Ishikawa (cell line): Measurements from ENCODE around the gene ANGPTL7.

Experiments used
- MAX ChIP-seq: IDR thresholded peaks from 2 replicates; pipeline ENCODE4 v1.6.1; 2012
- NFIC ChIP-seq: IDR thresholded peaks from 2 replicates; pipeline ENCODE4 v1.6.1; 2012
- RAD21 ChIP-seq: IDR thresholded peaks from 2 replicates; pipeline ENCODE4 v1.6.1; 2012; ENCODE audit warnings: low read depth
- REST ChIP-seq: IDR thresholded peaks from 2 replicates; pipeline ENCODE4 v1.6.1; 2012; ENCODE audit warnings: low read depth, mild to moderate bottlenecking
- TAF1 ChIP-seq: IDR thresholded peaks from 2 replicates; pipeline ENCODE4 v1.6.1; 2012; ENCODE audit warnings: low read depth, mild to moderate bottlenecking
- YY1 ChIP-seq: IDR thresholded peaks from 2 replicates; pipeline ENCODE4 v1.6.1; 2012; ENCODE audit warnings: low read depth
- ZBTB7A ChIP-seq: IDR thresholded peaks from 2 replicates; pipeline ENCODE4 v1.6.1; 2012; ENCODE audit warnings: low read depth

- TF ChIP-seq REST (no peak), TAF1 (no peak), YY1 (no peak), ZBTB7A (no peak), RAD21 (no peak), MAX (no peak), NFIC (no peak)
These were observed 4.2 kb upstream of the ANGPTL7 start for GRCh38 chr1:11184973-11185372.
